Right lobe of liver (tissue), 4 donors: Measurements from ENCODE around the gene FAM83C.

Source experiments
- CTCF ChIP-seq, 4 donors: fragments of 200-600 bp in 3 of 4; fragments of 450-650 bp in 1 of 4; IDR thresholded peaks; one replicate each; pipeline versions ENCODE4 v1.5.1 to v1.8.0; 2016 to 2022; ENCODE audit warnings: antibody characterized with exemption in 4 of 4, mild to moderate bottlenecking in 2 of 4
- POLR2A ChIP-seq: fragments of 450-650 bp; IDR thresholded peaks from one replicate; pipeline ENCODE4 v1.6.1; 2017; ENCODE audit warnings: antibody characterized with exemption, mild to moderate bottlenecking
- donor health status: DM: no; HTN: no; CAD: no.
- donor health status: DM: no; HTN: no; CAD: no.
- donor health status: DM: no; HTN: yes; CAD: no.

- TF ChIP-seq CTCF (IDR thresholded peaks at IDR 0.05) = no peak
- no peak for TF ChIP-seq POLR2A
Measured at GRCh38 chr20:35240811-35241293, 51.4 kb downstream of the FAM83C start.
